ENCODE results near the gene MNX1.

Gene MNX1

DNA sequence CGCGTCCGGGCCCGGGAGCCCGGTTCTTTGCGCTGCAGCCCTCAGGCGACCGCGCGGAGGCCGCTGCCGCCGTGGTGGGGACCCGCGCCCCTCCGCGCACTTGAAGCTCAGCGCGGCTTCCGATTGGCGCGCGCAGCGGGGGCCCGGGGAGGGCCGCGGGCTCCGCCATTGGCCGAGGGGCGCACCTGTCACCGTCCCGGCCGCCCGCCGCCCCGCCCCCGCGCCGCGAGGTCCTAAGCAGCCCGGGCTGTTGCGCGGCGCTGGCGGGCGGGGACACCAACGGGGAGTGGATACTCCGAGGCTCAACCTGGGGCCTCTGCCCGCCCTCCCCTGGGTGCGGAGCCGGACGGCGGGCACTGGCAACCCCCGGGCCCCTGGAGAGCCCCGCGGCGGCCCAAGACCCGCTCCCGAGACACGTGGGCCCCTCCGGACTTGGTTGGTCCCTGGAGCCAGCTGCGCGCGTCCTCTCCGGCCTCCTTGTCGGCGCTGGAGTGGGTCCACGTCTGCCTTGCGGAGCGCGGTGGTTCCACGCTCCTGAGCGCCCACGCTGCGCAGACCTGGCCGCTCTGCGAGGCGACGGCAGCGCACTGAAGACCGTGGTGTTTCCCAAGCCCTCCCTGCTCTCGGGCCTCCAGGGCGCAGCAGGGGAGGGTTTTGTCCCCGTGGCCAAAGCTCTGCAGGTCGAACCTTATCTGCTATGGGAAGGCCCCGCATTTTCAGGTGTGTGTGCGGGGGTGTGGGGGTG is at the start of gene MNX1:
TSS of gene MNX1 (minus strand) at position 76 of the 745 bp plus-strand sequence. CDS start 313 bp downstream, outside the sequence.
- no peak for DNase-seq (ENCODE audit: low read depth in 2 of 2)

DNA sequence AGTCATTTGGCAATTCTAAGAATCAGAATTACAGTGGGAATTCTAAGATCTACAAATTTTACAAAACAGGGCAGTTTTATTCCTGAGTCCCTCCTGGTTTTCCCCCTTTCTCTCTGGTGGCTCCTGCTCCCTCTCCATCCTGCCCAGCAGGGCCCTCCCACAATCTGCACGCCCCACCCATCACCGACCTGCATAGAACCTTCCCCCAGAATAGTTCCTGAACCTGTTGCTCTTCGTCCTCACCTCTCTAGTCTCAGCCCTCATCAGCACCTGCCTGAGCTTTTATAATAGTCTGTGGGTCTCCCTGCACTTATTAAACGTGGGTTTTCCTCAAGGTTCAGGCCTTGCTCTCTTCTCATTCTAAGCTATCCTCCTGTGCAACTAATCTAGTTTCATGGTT is 49.1 kb upstream of the MNX1 start:
- DNase-seq (ENCODE audit: low read depth in 2 of 2): no peak

DNA sequence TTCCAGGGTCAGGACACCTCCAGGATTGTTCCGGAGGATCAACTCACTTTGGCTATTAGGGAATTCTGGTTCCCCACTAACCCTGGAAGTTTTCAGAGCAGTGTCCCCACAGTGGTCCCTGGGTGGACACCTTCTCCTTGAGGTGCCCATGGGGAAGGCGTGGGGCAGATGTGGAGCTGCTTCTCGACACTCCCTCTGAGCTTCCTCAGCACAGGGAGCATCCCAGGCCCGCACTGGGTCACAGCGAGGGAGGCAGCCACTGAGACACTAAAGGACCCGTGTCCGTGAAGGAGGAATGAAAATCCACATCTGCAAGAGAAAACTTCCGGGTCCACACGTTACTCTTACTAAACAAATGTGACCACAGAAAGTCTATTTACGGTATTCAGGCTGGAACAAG is 48.2 kb upstream of the MNX1 start:
- DNase-seq (ENCODE audit: low read depth in 2 of 2): no peak

DNA sequence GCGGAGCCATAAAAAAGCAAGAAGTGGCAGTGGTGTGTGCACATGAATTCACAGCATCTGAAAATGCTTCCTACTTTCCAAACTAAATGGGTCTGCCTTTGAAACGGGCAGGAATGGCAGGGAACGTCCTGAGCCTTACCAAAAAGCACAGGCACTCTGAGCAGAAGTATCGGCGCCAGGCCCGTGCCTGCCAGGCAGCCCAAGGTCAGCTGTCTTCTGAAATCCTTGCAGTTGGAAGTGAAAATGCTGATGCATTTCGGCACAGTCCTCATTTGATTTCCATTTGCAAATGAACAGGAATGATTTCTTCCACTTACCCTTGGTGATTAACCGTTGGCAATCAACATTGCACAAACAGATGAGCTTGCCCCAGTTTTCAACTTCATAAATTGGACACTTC is 47.6 kb upstream of the MNX1 start:
- DNase-seq (ENCODE audit: low read depth in 2 of 2): no peak

DNA sequence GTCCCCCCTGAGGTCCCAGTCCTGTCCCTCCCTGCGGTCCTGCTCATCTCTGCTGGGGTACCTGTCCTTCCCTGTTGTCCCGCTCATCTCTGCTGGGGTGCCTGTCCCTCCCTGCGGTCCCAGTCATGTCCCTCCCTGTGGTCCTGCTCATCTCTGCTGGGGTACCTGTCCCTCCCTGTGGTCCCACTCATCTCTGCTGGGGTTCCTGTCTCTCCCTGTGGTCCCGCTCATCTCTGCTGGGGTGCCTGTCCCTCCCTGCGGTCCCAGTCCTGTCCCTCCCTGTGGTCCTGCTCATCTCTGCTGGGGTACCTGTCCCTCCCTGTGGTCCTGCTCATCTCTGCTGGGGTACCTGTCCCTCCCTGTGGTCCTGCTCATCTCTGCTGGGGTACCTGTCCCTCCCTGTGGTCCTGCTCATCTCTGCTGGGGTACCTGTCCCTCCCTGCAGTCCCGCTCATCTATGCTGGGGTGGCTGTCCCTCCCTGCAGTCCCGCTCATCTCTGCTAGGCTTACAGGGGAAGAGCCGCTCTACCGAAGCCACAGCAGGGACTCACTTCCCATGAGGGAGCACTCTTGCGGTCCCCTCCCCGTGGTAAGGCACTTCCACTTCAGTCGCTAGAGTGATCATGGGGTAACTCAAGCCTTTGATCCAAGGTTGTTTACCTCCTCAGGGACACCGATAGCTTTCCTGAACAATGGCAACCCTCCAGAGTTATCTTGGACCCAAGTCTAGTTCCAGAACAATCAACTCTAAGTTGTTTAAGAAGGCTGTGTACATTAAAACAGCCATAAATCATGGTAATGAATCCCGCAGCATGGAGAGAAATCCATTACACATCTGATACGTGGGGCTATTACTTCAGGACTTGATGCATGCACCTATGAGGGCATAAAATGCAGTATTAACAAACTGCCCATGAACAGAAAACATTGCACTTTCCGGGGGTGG is 46.8 kb upstream of the MNX1 start:
- no peak for DNase-seq (ENCODE audit: low read depth in 2 of 2)

DNA sequence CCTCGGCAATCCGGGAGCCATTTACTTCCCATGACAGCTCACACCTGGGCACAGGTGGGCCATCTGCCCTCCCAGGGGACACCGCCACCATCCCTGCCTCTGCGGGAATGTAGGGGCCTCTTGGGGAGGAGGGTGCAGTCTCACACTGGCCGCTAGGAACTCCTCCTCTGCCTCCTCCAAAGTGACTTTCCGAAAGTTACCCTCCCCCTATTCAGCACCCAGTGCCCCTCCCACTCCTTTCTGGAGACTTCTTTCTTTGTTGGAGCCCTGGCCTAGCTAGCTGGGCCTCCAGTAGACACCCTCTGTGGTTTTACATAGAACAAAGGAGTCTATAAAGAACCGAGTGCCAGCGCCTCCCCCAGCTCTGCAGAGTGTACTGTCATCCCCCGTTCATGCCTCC is 45.8 kb upstream of the MNX1 start:
- no peak for DNase-seq (ENCODE audit: low read depth in 2 of 2)

DNA sequence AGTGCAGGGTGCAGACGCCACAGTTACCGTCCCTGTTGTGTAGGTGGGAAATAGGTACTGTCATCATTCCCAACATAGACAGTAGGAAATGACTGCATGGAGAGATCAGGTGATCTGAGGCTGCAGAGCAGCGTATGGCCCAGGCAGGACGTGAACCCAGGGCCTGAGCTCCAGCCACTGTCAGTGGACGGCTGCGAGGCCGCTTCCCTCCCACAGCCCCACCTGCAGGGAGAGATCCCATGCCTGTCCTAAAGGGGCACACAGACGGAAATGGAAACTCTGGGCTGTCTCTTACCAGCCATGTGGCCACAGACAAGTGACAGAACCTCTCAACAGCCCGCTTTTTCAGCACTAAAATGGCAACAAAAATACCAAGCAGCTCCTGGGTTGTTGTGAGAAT is 44.5 kb upstream of the MNX1 start:
- no peak for DNase-seq (ENCODE audit: low read depth in 2 of 2)

DNA sequence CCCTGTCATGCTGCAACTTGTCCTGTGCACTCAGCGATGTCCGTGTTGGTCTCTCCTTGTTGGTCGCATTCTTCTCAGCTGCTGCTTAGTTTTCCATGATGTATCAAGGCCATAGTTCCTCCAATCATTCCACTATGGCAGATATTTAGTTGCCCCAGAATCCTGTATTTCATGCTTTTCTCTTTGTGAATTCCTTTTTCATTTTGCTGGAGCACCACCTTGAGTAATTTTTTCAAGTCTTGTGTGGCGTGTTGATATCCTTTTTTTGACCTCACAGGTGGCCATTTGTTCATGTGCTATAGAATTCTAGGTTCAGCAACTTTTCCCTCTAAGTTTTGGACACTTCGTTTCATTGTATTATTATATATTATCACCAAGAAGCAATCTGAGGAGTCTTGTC is 42.7 kb upstream of the MNX1 start:
- DNase-seq (ENCODE audit: low read depth in 2 of 2): no peak

DNA sequence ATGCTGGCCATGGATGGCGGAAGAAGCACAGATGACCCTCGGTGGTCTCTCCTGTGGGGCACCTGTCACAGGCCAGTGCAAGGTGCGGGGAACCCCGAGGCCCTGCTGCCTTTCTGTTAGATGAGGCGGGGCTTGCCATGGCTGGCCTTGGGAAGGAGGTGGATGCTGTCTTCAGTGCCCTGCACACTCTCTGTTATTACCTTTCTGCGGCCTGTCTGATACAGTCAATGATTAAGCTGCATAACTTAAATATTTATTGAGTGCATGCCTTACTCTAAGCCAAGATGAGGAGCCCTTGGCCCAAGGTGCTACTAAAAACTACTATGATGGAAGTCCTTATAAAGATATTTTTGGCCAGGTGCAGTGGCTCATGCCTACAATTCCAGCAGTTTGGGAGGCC is 36.7 kb upstream of the MNX1 start:
- DNase-seq (ENCODE audit: low read depth in 2 of 2): no peak

DNA sequence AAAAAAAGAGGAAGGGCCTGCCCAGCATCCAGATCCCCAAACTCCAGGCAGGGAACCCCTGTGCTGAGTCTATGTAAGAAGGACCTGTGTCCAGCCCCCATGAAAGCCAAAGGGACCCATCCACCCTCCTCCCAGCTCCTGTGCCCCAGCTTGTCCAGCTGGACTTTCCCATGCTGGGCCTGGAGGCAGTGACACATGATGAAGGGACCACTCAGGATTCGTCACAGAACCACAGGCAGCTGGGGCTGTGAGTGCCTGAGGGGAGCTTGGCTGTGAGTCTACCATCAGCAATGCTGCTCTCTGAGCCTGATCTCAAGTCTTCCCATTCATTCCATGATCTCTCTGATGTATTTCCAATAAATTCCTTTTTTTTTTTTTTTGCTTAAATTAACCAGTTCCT is 36.2 kb upstream of the MNX1 start:
- DNase-seq (ENCODE audit: low read depth in 2 of 2): no peak

DNA sequence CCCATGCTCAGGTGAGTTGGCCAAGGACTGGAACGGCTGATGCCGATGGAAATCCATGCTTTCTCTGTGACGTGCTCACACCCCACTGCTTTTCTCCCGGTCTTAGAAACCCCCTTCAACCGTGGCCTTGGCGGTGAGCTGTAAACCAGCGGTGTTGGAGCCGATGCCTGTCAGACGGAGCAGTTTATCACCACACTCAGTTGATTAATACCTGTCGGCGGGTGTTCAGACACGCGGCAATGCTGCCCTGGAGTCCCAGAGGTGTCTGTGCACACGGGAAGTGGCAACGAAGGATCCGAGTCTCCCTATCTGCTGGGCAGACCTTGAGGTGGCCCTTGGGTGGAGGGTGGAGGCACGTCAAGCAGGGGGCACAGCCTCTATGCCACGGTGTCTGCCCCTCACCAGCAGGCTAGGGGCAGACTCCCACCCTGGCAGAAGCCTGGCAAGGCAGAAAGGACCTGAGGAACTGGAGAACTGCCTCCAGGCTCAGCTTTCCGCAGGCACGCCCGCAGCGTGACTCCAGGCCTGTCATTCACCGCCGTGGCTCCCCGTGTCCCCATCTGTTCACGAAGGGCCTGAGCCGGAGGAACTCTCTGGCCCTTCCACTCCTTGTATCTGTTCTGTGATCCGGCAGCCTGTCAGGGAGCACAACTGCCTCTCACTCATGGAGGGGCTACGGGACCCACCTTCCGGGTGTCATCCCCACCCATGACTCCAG is 34.6 kb upstream of the MNX1 start:
- no peak for DNase-seq (ENCODE audit: low read depth in 2 of 2)

DNA sequence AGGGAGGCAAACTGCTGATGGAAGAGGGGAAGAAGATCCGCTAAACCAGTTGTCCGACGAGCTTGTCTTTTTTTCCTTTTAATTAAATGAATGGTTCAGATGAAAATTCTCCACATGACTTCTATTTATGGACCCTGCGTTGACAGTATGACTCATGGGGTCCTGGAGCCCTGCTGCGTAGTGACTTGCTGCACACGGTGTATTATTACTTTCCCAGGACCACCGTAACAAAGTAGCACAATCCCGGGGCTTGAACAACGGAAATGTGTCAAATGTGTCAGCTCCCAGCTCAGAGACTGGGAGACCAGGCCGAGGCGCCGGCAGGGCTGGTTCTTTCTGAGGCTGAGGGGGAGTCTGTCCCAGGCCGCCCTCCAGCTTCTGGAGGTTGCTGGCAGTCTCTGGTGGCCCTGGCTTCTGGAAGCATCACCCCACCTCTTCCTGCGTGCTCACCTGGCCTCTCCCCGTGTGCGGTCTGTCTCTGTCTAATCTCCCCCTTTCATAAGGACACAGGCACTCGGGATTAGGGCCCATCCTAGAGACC is 33.8 kb upstream of the MNX1 start:
- no peak for DNase-seq (ENCODE audit: low read depth in 2 of 2)

DNA sequence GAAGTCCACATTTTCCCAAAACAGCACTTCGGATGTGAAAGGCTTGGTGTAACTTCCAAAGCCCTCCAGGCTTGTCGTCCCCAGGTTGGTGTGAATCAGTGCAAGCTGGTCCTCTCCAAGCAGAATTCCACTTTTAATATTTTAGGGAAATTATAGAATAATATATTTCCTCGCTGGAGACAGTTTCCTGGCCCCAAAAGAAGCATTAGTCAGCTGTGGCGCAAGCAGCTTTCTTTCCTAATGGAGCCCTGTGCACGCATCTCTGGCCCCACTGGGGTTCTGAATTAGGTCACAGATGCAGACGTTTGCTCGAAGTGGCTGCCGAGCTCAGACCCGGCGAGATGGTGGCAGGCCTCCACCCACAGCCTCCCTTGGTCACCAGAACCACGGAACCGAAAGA is 33.3 kb upstream of the MNX1 start:
- no peak for DNase-seq (ENCODE audit: low read depth in 2 of 2)

DNA sequence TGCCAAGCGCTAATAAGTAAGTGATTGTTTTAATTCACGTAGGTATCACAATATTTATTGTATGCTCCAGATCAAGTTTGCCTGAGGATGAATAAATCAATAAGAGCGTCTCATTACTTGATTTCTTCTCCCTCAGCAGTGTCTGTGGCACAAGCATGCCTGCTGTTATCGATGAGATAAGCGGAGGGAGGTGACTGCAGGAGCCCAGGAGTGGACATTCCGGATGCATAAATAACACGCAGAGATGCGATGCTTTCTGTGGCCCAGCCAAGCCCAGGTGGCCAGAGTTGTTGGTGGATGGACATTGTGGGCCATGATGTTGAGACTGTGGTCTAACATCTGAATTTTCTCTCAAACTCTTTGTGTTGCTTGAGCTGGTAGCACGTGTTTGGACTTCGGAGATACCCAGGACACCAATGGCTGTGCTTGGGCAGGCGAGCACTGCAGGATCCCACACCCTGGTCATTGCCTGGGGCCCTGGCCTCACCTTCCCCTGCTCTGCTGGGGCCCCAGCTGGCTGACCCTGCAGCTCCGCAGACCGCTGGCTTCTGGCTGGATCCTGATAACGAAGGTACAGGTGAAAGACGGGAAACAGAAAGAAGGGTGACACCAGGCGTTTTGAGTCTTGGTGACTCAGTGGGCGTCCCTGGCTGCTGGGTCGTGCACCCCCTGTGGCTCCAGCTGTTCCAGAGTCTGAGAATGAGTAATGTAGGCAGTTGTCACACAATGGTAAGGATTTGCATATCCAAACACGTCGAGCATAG is 31.2 kb upstream of the MNX1 start:
- no peak for DNase-seq (ENCODE audit: low read depth in 2 of 2)

DNA sequence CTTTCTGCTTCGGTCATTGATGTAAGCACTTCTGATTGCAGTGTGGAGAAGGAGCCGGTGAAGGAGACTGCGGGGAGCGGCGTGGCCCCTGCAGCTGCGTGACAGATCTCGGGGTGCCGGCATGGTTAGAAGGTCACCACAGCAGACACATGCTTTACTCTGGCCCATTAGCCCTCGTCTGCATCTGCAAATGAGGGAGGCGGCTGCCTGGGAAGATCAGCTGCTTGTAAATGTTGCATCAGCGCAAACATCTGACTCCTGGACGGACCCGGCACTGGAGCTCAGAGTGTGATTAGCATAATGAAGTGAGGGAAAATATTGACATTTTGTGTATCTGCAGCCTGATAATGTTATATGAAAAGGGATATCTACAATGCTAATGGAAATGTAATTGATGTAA is 30.5 kb upstream of the MNX1 start:
- DNase-seq (ENCODE audit: low read depth in 2 of 2): no peak

DNA sequence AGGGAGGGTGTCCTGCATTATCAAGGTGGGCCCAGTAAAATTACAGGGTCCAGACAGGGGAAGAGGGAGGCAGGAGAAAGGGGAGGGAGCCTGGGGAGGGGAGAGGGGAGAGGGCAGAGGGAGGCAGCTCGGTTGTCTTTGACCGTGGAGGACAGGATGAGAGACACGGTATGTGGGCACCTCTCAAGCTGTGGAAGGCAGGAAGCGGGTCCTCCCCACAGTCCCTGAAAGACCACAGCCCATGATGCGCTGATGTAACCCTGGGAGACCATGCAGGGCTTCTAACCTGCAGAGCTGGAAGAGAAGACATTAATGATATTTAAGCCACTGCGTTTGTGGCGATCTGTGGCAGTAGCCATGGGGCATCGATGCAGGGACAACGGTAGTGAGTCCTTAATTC is 27.2 kb upstream of the MNX1 start:
- no peak for DNase-seq (ENCODE audit: low read depth in 2 of 2)

DNA sequence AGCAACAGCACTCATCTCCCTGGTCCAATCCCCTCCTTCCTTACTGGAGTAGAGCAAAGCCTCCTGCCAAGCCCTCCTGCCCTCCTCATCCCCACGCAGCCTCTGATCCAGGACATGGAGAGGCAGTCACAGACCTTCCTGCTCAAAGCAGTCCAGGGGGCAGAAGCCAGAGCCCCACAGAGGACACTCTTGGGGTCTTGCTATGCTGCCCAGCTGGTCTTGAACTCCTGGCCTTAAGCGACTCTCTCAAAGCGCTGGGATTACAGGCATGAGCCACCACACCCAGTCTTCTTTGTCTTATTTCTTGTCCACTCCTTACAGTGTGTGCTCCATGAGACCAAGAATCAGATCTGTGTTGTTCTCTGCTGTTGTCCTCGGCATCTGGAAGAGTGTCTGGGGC is 26.6 kb upstream of the MNX1 start:
- no peak for DNase-seq (ENCODE audit: low read depth in 2 of 2)

DNA sequence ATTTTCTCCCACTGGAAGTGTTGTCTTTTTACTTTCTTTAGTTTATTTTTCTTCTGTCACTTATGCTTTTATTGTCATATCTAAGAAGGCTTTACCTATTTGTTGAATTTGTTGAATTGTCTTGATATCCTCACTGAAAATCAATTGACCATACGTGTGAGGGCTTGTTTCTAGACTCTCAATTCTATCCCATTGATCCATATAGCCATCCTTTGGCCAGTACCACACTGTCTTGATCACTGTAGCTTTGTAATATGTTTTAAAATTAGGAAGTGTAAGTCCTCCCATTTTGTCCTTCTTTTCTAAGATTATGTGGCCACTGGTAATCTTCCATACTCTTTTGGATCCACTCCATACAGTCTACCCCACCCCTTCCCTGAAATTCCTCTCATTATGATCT is 25.5 kb upstream of the MNX1 start:
- DNase-seq (ENCODE audit: low read depth in 2 of 2): no peak

DNA sequence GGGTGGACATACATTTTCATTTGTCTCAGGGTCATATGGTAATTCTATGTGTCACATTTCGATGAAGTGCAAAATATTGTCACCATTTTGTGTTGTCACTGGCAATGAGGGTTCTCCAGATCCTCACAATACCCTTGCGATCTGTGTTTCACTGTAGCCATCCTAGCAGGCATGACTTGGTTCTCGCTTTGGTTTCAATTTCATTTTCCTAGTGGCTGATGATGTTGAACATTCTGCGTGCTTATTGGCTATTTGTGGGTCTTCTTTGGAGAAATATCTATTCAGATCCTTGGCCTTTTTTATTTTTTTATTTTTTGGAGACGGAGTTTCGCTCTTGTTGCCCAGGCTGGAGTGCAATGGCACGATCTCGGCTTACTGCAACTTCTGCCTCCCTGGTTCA is 24.8 kb upstream of the MNX1 start:
- no peak for DNase-seq (ENCODE audit: low read depth in 2 of 2)

DNA sequence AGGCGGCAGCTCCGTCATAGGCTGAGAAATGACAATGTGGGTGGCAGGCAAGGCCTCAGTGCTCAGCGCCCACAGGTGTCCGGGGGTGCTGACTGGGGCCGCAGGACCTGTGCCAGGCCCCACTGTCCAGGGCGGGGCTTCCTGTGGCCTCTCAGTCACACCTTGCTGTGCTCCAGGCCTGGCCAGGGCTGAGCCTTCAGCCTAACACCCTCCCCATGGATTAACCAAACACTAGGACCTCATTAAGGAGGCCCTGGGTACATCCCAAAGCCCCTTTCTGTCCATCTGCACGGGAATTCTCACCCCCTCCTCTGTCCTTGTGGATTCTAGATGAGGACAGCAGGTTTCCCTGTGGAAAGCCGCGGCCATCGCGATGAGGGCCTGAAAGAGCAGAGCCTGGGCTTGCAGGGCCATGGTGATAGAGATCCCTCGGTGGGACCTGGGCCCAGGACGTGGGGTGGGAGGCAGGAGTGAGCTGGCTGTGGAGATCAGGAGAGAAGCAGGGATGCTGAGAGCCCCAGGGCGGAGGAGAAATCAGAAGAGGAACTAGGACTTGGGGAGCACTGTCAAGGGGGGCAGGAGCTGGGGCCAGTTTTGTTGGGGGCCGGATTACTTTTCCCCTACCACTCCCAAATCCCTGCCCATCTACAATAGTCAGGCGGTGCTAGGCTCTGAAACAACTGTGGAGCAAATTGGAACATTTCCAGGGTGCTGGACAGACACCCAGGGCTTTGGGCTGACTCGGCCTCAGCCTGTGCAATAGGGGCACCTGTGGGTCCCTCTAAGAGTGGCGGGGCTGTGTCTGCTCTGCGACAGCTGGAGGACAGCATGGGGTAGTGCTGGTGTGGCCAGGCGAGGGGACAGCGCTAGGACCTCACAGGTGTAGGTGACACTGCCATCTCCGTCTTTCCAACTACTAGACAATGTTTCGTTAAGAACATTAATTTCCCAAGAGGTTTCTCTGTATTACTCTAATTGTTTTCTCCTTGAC is 23.3 kb upstream of the MNX1 start:
- no peak for DNase-seq (ENCODE audit: low read depth in 2 of 2)
